Skeletal muscle satellite cell (primary cell): ENCODE results near the gene ARPC4.
"Not testable (repeated sequence)": the region's sequence is repeated elsewhere in the genome, so short reads cannot be mapped to it uniquely, and the experiment has no call there.

Source experiments
- H3K27me3 ChIP-seq: 2 replicates; pipeline ENCODE4 v1.7.0; 2013; ENCODE audit warnings: low read length; ENCODE audit not compliant: control insufficient read depth, insufficient read depth
- H3K36me3 ChIP-seq: 2 replicates; pipeline ENCODE4 v1.7.0; 2013; ENCODE audit warnings: mild to moderate bottlenecking, control low read depth, low read length; ENCODE audit not compliant: insufficient read depth
- H3K4me1 ChIP-seq: 2 replicates; pipeline ENCODE4 v1.7.0; 2013; ENCODE audit warnings: low read length; ENCODE audit not compliant: control insufficient read depth, insufficient read depth
- H3K4me2 ChIP-seq: 2 replicates; pipeline ENCODE4 v1.7.0; 2013; ENCODE audit warnings: mild to moderate bottlenecking, low read length
- H3K4me3 ChIP-seq: 2 replicates; pipeline ENCODE4 v1.7.0; 2013; ENCODE audit warnings: low read length
- H3K9ac ChIP-seq: 2 replicates; pipeline ENCODE4 v1.7.0; 2013; ENCODE audit warnings: mild to moderate bottlenecking, low read depth, low read length, moderate library complexity
- H3K9me3 ChIP-seq: replicated peaks from 2 replicates; pipeline ENCODE4 v1.7.0; 2013; ENCODE audit warnings: mild to moderate bottlenecking, control low read depth, low read length

ARPC4 gene

GRCh38 chr3:9852528-9852927, 59.6 kb downstream of the ARPC4 start:
- no peaks in the 10 kb centered on the region for H3K9me3 ChIP-seq
- no peaks in the 10 kb centered on the region for H3K36me3 ChIP-seq
- no peak overlapping the region for H3K4me3 ChIP-seq
- no peak overlapping the region for H3K9ac ChIP-seq
- H3K4me1 ChIP-seq, result no peaks in the 10 kb centered on the region
- H3K4me2 ChIP-seq, result no peak overlapping the region
- no peaks in the 10 kb centered on the region for H3K27me3 ChIP-seq

GRCh38 chr3:9854291-9854940, 61.5 kb downstream of the ARPC4 start:
- not testable (repeated sequence) for H3K9me3 ChIP-seq

GRCh38 chr3:9855594-9855993, 62.7 kb downstream of the ARPC4 start:
- no peak overlapping the region for H3K4me2 ChIP-seq
- no peaks in the 10 kb centered on the region for H3K36me3 ChIP-seq
- H3K9ac ChIP-seq, result no peak overlapping the region
- H3K4me1 ChIP-seq, result no peaks in the 10 kb centered on the region
- H3K27me3 ChIP-seq, result no peaks in the 10 kb centered on the region
- no peaks in the 10 kb centered on the region for H3K9me3 ChIP-seq
- no peak overlapping the region for H3K4me3 ChIP-seq

More at GRCh38 chr3:9854291-9854940, 61.5 kb downstream of the ARPC4 start:
- H3K4me3 ChIP-seq, H3K36me3 ChIP-seq, H3K27me3 ChIP-seq, H3K4me1 ChIP-seq, H3K9ac ChIP-seq, H3K4me2 ChIP-seq: not testable (repeated sequence)
